ENCODE data around the gene ERC2.

ERC2 gene

DNA sequence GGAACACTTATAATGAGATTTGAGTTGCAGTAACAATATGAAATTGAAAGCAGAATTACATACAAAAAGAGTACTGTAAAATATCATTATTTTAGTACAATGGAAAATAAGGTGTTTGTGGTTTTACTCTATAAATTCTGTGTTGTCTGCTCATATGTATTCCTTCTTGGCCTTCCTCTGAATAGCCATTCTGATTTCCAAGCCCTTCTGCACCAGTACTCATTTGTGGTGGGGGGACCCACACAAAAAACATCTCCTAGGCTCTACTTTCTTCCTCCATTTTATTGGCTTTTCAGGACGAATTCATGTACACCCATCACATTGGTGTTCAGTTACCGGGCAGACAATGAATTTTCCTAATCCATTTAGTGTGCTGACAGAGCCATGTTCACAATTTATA is 338.2 kb downstream of the ERC2 start:
- Mint-ChIP-seq H3K4me3 (no peak overlapping the region), H3K36me3 (ENCODE audit: low read depth) (no peaks in the 10 kb centered on the region), H3K4me1 (ENCODE audit: low read depth) (peaks cover 3% of the 10 kb centered on the region), H3K9me3 (no peaks in the 10 kb centered on the region), H3K27ac (no peak overlapping the region), H3K27me3 (ENCODE audit: low read depth) (peaks cover 24% of the 10 kb centered on the region)
- no peak for DNase-seq (ENCODE audit: low spot score)

- Mint-ChIP-seq H3K4me3 (no peak overlapping the region), H3K27ac (no peak overlapping the region), H3K36me3 (ENCODE audit: low read depth) (no peaks in the 10 kb centered on the region)
Observed at GRCh38 chr3:56126632-56127031, 341.6 kb downstream of the ERC2 start.

DNA sequence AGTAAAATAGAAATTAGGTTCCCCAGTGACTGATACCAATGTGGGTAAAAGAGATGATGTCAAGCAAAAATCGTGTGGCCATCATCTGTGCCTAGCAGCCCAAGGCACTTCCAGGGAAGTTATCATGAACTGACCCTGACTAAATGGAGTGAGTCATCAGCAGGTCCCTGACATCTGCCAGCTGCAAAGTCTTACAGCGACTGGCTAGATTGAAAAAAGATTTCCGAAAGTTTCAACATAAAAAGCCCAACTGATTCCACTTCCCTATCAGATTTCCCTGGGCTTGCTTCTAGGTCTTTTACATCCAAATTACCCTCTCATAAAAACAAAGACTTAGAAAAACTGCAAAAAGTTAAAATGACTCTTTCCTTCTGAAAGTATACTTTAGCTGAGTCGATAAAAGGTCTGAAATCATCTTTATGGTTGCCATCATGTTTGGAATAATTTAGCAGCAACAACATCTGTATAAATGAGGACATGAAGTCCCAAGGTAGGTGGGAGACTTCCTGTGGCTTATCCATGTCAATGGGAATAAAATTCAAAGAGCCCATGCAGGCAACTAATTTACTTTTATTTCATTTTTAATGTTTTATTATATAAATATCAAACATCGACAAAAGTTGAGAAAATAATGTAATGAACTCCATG is 342.8 kb downstream of the ERC2 start:
- no peak overlapping the region for H3K27ac Mint-ChIP-seq
- peaks cover 15% of the 10 kb centered on the region for H3K27me3 Mint-ChIP-seq (ENCODE audit: low read depth)
- H3K4me3 Mint-ChIP-seq, result no peak overlapping the region
- no peak for DNase-seq (ENCODE audit: low spot score)
- H3K9me3 Mint-ChIP-seq, result peaks cover 4% of the 10 kb centered on the region
- no peaks in the 10 kb centered on the region for H3K4me1 Mint-ChIP-seq (ENCODE audit: low read depth)
- H3K36me3 Mint-ChIP-seq (ENCODE audit: low read depth), result no peaks in the 10 kb centered on the region

More at GRCh38 chr3:56126632-56127031, 341.6 kb downstream of the ERC2 start:
- Mint-ChIP-seq H3K27me3 (ENCODE audit: low read depth) (peaks cover 24% of the 10 kb centered on the region), H3K9me3 (peaks cover 4% of the 10 kb centered on the region), H3K4me1 (ENCODE audit: low read depth) (no peaks in the 10 kb centered on the region)
- DNase-seq (ENCODE audit: low spot score), result no peak

DNA sequence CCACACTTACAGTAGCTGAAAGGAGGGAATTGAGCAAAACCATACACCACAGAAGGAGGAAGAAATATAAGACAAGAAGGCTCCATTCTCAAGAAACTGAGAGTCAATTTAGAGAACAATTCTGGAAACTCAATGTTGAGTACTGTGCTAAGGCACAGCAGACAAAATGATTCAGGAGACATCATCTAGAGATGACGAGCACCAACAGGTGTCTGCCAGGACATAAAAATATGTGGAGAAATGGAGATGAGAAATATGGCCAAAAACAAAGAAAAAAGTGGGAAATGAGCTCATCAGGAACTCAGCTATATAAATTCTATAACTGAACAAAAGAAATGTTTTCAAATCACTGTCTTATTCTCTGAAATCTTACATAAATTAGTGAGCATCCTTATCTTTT is 343.7 kb downstream of the ERC2 start:
- Mint-ChIP-seq H3K4me1 (ENCODE audit: low read depth) (no peaks in the 10 kb centered on the region), H3K27me3 (ENCODE audit: low read depth) (peaks cover 8% of the 10 kb centered on the region), H3K36me3 (ENCODE audit: low read depth) (no peaks in the 10 kb centered on the region), H3K27ac (no peak overlapping the region), H3K4me3 (no peak overlapping the region), H3K9me3 (peaks cover 4% of the 10 kb centered on the region)
- no peak for DNase-seq (ENCODE audit: low spot score)

DNA sequence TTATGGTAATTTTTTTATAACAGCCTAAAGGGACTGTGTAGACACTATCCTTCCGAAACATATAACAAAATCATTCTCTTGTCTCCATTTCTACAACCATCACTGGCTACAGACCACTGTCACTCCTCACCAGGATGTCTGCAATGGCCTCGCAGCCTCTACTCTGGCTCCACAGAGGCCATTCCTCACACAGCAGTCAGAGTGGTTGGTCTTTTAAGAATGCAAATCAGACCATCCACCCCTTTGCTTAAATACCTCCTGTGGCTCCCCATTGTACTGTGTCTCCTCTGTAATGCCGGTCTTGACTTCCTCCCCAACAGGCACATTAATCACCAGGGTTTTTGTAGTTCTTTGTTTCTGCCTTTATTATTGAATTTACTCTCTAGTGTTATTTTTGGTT is 344.8 kb downstream of the ERC2 start:
- Mint-ChIP-seq H3K27me3 (ENCODE audit: low read depth) (peaks cover 4% of the 10 kb centered on the region), H3K27ac (no peak overlapping the region), H3K9me3 (peaks cover 4% of the 10 kb centered on the region), H3K4me1 (ENCODE audit: low read depth) (no peaks in the 10 kb centered on the region), H3K4me3 (no peak overlapping the region), H3K36me3 (ENCODE audit: low read depth) (no peaks in the 10 kb centered on the region)
- no peak for DNase-seq (ENCODE audit: low spot score)

GRCh38 chr3:56122911-56123310 is 345.4 kb downstream of the ERC2 start:
- Mint-ChIP-seq H3K4me1 (ENCODE audit: low read depth) (no peaks in the 10 kb centered on the region), H3K4me3 (no peak overlapping the region), H3K9me3 (peaks cover 4% of the 10 kb centered on the region), H3K36me3 (ENCODE audit: low read depth) (no peaks in the 10 kb centered on the region), H3K27ac (no peak overlapping the region), H3K27me3 (ENCODE audit: low read depth) (peaks cover 4% of the 10 kb centered on the region)
- no peak for DNase-seq (ENCODE audit: low spot score)

- Mint-ChIP-seq H3K27ac (no peak overlapping the region), H3K4me3 (no peak overlapping the region), H3K36me3 (ENCODE audit: low read depth) (no peaks in the 10 kb centered on the region), H3K27me3 (ENCODE audit: low read depth) (peaks cover 2% of the 10 kb centered on the region), H3K9me3 (peaks cover 4% of the 10 kb centered on the region), H3K4me1 (ENCODE audit: low read depth) (no peaks in the 10 kb centered on the region)
- DNase-seq (ENCODE audit: low spot score), result no peak
Observed at GRCh38 chr3:56121716-56122115, 346.6 kb downstream of the ERC2 start.

- no peak overlapping the region for H3K4me3 Mint-ChIP-seq
- no peaks in the 10 kb centered on the region for H3K4me1 Mint-ChIP-seq (ENCODE audit: low read depth)
- H3K27ac Mint-ChIP-seq, result no peak overlapping the region
- DNase-seq (ENCODE audit: low spot score), result no peak
- H3K36me3 Mint-ChIP-seq (ENCODE audit: low read depth), result no peaks in the 10 kb centered on the region
- H3K27me3 Mint-ChIP-seq (ENCODE audit: low read depth), result no peaks in the 10 kb centered on the region
- H3K9me3 Mint-ChIP-seq, result peaks cover 4% of the 10 kb centered on the region
Observed at GRCh38 chr3:56119575-56120349, 348.5 kb downstream of the ERC2 start.

DNA sequence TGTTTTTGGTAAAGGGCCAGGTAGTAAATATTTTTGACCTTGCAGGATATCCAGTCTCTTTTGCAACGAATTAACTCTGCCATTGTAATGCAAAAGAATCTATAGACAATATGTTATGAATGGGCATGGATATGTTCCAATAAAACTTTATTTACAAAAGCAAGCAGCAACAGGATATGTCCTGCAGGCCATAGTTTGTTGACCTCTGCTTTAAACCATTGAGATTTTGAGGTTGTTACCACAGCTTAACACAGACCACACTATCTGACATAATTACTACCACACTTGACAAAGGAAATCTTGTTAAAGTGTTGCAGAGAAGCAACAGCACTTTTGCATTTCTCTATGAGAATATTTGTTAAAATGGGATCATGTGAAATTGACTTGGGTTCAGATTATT is 349.3 kb downstream of the ERC2 start:
- H3K4me3 Mint-ChIP-seq, result no peak overlapping the region
- H3K9me3 Mint-ChIP-seq, result peaks cover 4% of the 10 kb centered on the region
- H3K27me3 Mint-ChIP-seq (ENCODE audit: low read depth), result no peaks in the 10 kb centered on the region
- H3K4me1 Mint-ChIP-seq (ENCODE audit: low read depth), result no peaks in the 10 kb centered on the region
- DNase-seq (ENCODE audit: low spot score), result no peak
- no peaks in the 10 kb centered on the region for H3K36me3 Mint-ChIP-seq (ENCODE audit: low read depth)
- no peak overlapping the region for H3K27ac Mint-ChIP-seq

DNA sequence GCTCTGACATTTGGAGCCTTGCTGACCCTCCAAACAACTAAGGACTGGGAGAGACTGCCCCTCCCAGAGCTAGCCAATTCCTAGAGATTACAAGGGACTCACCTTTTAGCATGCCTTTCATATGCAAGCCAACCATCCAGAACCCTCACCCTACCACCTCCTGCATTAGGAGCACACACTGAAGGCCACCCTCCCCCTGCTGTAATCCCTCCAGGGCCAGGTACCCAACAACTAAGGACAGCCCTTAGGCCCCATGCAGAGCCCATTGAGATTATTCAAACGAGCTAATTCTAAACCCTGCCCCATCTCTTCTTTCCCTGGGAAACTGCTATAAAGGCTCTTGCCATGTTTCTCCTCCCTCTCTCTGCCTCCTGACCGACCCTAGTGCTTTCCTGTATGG is 352.6 kb downstream of the ERC2 start:
- H3K4me3 Mint-ChIP-seq, result no peak overlapping the region
- H3K36me3 Mint-ChIP-seq (ENCODE audit: low read depth), result no peaks in the 10 kb centered on the region

DNA sequence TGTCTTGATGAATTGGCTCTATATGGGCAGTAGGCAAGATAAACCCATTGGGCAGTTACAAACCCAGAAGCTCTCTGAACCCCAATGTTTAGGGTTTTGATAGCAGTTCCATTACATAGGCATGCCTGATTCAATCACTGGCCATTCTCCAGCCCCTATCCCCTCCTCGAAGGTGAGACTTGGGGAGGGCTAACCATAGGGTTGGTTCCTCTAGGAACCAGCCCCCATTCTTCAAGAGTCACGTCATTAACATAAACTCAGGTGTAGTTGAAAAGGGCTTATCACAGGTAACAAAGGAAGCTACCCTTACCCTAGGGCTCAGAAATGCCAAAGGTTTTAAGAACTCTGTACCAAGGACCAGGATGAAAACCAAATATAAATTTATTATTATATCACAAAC is 353.1 kb downstream of the ERC2 start:
- Mint-ChIP-seq H3K4me3 (no peak overlapping the region), H3K27me3 (ENCODE audit: low read depth) (no peaks in the 10 kb centered on the region), H3K27ac (no peak overlapping the region), H3K36me3 (ENCODE audit: low read depth) (no peaks in the 10 kb centered on the region), H3K4me1 (ENCODE audit: low read depth) (no peaks in the 10 kb centered on the region), H3K9me3 (no peaks in the 10 kb centered on the region)
- no peak for DNase-seq (ENCODE audit: low spot score)

More for the DNA sequence above, 352.6 kb downstream of the ERC2 start:
- H3K27me3 Mint-ChIP-seq (ENCODE audit: low read depth), result no peaks in the 10 kb centered on the region
- DNase-seq (ENCODE audit: low spot score), result no peak
- H3K27ac Mint-ChIP-seq, result no peak overlapping the region
- no peaks in the 10 kb centered on the region for H3K9me3 Mint-ChIP-seq
- no peaks in the 10 kb centered on the region for H3K4me1 Mint-ChIP-seq (ENCODE audit: low read depth)

- no peaks in the 10 kb centered on the region for H3K4me1 Mint-ChIP-seq (ENCODE audit: low read depth)
- H3K27me3 Mint-ChIP-seq (ENCODE audit: low read depth), result no peaks in the 10 kb centered on the region
- no peaks in the 10 kb centered on the region for H3K36me3 Mint-ChIP-seq (ENCODE audit: low read depth)
- no peak overlapping the region for H3K27ac Mint-ChIP-seq
- H3K9me3 Mint-ChIP-seq, result no peaks in the 10 kb centered on the region
- DNase-seq (ENCODE audit: low spot score), result no peak
- H3K4me3 Mint-ChIP-seq, result no peak overlapping the region
Observed at GRCh38 chr3:56113908-56114307, 354.4 kb downstream of the ERC2 start.

GRCh38 chr3:56113231-56113630 is 355.0 kb downstream of the ERC2 start:
- H3K4me1 Mint-ChIP-seq (ENCODE audit: low read depth), result no peaks in the 10 kb centered on the region
- no peaks in the 10 kb centered on the region for H3K36me3 Mint-ChIP-seq (ENCODE audit: low read depth)
- no peaks in the 10 kb centered on the region for H3K27me3 Mint-ChIP-seq (ENCODE audit: low read depth)
- no peak overlapping the region for H3K4me3 Mint-ChIP-seq
- H3K27ac Mint-ChIP-seq, result no peak overlapping the region
- no peaks in the 10 kb centered on the region for H3K9me3 Mint-ChIP-seq
- no peak for DNase-seq (ENCODE audit: low spot score)

DNA sequence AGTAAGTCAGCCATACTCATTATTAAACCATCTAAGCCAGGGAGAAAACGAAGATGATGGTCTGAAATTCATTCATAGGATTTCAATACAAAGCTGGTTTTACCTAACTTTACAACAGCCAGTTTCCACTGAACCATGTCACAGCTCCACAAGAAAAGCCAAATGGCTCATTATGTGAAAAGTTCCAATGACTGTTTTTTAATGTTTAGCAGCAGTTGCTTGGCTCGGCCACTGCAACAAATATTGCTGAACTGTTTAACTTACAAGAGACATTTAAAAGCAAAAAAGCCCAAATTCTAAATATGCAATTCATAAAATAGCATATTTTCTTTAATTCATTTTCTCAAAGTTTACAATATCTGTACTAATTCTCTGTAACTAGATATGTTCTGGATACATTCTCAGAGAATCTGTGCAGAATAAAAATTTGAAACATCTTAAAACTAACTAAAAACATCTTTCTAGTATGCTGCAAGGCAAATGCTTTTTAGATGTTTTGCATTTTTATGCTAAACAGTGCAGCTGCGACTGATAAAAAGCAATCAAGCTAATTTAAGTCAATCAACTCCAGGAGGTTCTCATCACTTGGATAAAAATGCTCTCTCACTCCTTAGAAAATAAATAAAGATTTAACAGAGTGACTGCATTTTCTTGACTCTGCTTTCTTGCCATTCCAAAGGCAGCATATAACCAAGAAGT is 356.5 kb downstream of the ERC2 start:
- no peak overlapping the region for H3K4me3 Mint-ChIP-seq
- no peaks in the 10 kb centered on the region for H3K9me3 Mint-ChIP-seq
- H3K27me3 Mint-ChIP-seq (ENCODE audit: low read depth), result no peaks in the 10 kb centered on the region
- DNase-seq (ENCODE audit: low spot score), result no peak
- H3K36me3 Mint-ChIP-seq (ENCODE audit: low read depth), result no peaks in the 10 kb centered on the region
- H3K4me1 Mint-ChIP-seq (ENCODE audit: low read depth), result no peaks in the 10 kb centered on the region
- H3K27ac Mint-ChIP-seq, result no peak overlapping the region

Data from T-helper 2 cell treated with Interferon-gamma antibody and Interleukin-4, amounts not matched to agents 5 μg/mL and 100 μg/mL, for 36 hours (primary cell).